ENCODE results near the gene RAD23B.

RAD23B gene

GRCh38 chr9:107373809-107374208 is 90.7 kb downstream of the RAD23B start:
- no peak for DNase-seq (ENCODE audit: low read depth in 2 of 3, low spot score in 1 of 3)

- no peak for DNase-seq (ENCODE audit: low read depth in 2 of 3, low spot score in 1 of 3)
Observed at GRCh38 chr9:107375001-107375400, 91.9 kb downstream of the RAD23B start.

- DNase-seq (ENCODE audit: low read depth in 2 of 3, low spot score in 1 of 3) = no peak
Observed at GRCh38 chr9:107375651-107376369, 92.7 kb downstream of the RAD23B start.

- no peak for DNase-seq (ENCODE audit: low read depth in 2 of 3, low spot score in 1 of 3)
Observed at GRCh38 chr9:107378006-107378405, 94.9 kb downstream of the RAD23B start.

All from stimulated activated CD4-positive, alpha-beta T cell treated with anti-CD3 and anti-CD28 coated beads, Interleukin-12 subunit alpha, Interleukin-12 subunit beta, amount 100 ng/mL, for 48 hours (primary cell).